Activated T-cell treated with anti-CD3 and anti-CD28 coated beads, Interleukin-2, amount 50 U/mL, for 24 hours (primary cell): Measurements from ENCODE around the gene AFF2.

ENCODE experiments used
- DNase-seq: peaks from one replicate; pipeline ENCODE4 v3.0.0-alpha.2; 2020
- H3K27ac Mint-ChIP-seq: 2 replicates; pipeline ENCODE4 v1.8.0; 2020; ENCODE audit warnings: mild to moderate bottlenecking, mixed read lengths
- H3K27me3 Mint-ChIP-seq: 2 replicates; pipeline ENCODE4 v1.8.0; 2020; ENCODE audit warnings: mixed read lengths
- H3K36me3 Mint-ChIP-seq: 2 replicates; pipeline ENCODE4 v1.8.0; 2020; ENCODE audit warnings: low read depth, mixed read lengths
- H3K4me1 Mint-ChIP-seq: 2 replicates; pipeline ENCODE4 v1.8.0; 2020; ENCODE audit warnings: low read depth, mixed read lengths
- H3K4me3 Mint-ChIP-seq: 2 replicates; pipeline ENCODE4 v1.8.0; 2020; ENCODE audit warnings: mild to moderate bottlenecking, moderate library complexity, mixed read lengths
- H3K9me3 Mint-ChIP-seq: 2 replicates; pipeline ENCODE4 v1.8.0; 2020; ENCODE audit warnings: mixed read lengths

The AFF2 gene

DNA sequence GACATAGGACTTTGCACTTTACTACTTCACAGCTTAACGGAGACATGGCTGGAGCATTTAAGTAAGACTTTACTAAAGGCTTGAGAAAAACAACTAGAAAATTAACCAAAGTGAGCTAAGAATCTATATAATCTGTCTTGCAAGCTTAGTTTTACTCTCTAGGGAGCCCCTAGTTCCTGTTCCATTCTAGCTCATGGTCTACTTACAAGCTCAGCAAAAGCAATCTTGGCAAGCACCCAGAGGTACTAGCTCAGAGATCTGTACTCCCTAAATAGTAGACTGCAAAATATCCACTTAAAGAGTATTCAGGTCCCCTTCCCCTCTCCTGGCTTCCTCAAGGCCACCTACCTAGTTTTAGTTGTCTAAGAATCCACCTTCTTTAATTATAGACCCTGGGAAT lies 535.7 kb downstream of the AFF2 start:
- no peak for DNase-seq
- no peaks in the 10 kb centered on the region for H3K9me3 Mint-ChIP-seq
- H3K36me3 Mint-ChIP-seq = no peaks in the 10 kb centered on the region
- H3K27ac Mint-ChIP-seq = no peak overlapping the region
- no peaks in the 10 kb centered on the region for H3K4me1 Mint-ChIP-seq
- H3K27me3 Mint-ChIP-seq = peaks cover 3% of the 10 kb centered on the region
- no peak overlapping the region for H3K4me3 Mint-ChIP-seq

GRCh38 chrX:149037281-149037870 lies 537.0 kb downstream of the AFF2 start:
- no peaks in the 10 kb centered on the region for H3K36me3 Mint-ChIP-seq
- no peak for DNase-seq
- no peaks in the 10 kb centered on the region for H3K4me1 Mint-ChIP-seq
- H3K27me3 Mint-ChIP-seq = peaks cover 3% of the 10 kb centered on the region
- no peak overlapping the region for H3K4me3 Mint-ChIP-seq
- no peak overlapping the region for H3K27ac Mint-ChIP-seq
- no peaks in the 10 kb centered on the region for H3K9me3 Mint-ChIP-seq

GRCh38 chrX:149039057-149039456 lies 538.6 kb downstream of the AFF2 start:
- peaks cover 3% of the 10 kb centered on the region for H3K27me3 Mint-ChIP-seq
- no peak overlapping the region for H3K4me3 Mint-ChIP-seq
- no peak for DNase-seq
- no peaks in the 10 kb centered on the region for H3K4me1 Mint-ChIP-seq
- H3K36me3 Mint-ChIP-seq = no peaks in the 10 kb centered on the region
- no peak overlapping the region for H3K27ac Mint-ChIP-seq
- no peaks in the 10 kb centered on the region for H3K9me3 Mint-ChIP-seq

DNA sequence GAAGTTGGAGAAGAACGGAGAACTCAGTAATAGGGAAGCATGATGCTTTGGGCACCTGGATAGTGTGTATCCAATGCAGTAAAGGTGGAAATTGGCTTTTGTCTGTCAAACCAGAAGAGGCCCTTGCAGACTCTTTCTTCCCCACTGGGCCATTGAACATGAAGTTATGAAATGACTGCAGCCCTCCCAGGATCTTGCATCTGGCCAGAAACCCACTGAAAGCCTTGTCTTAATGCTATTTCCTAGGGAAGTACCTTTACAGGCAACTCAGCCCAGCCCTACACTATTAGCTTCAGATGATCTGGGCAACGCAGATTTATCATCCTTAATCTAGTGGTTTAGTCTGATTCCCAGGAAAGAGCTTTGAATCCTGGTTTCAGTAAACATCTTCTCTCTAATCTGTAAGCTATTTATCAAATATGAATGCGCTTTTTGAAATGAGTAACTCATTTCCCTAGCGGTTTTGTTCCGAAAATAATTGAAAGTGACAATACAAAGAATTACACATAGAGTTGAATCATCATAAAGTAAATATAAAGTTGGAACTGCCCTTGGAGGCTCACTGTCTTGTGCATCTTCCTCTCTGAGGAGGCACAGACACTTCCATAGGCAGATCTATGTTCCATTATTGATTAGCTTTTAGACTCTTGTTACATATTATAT lies 540.6 kb downstream of the AFF2 start:
- Mint-ChIP-seq H3K27ac (no peak overlapping the region), H3K27me3 (peaks cover 3% of the 10 kb centered on the region), H3K9me3 (no peaks in the 10 kb centered on the region), H3K36me3 (no peaks in the 10 kb centered on the region), H3K4me1 (no peaks in the 10 kb centered on the region), H3K4me3 (no peak overlapping the region)
- DNase-seq = no peak

DNA sequence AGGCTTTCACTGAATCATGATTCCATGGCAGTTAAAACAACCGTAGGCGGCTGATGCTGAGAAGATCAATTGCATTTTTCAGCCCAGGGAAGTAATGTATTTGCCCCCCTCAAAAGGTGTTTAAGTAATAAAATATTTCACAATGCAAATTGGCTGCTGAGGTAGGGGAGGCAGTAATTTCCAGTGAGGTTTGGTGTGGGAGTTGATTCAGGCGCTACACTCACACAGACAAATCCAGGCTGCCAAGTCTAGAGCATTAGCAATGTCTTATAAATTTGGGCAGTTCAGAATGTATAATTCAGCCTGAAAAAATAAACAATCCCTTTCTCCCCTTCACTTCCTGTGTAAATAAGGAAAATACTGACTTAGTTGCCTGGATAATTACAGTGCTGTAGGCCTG lies 543.0 kb downstream of the AFF2 start:
- H3K36me3 Mint-ChIP-seq = no peaks in the 10 kb centered on the region
- H3K27me3 Mint-ChIP-seq = peaks cover 4% of the 10 kb centered on the region
- DNase-seq = no peak
- H3K4me3 Mint-ChIP-seq = no peak overlapping the region
- H3K27ac Mint-ChIP-seq = no peak overlapping the region
- no peaks in the 10 kb centered on the region for H3K9me3 Mint-ChIP-seq
- no peaks in the 10 kb centered on the region for H3K4me1 Mint-ChIP-seq

- H3K4me1 Mint-ChIP-seq = no peaks in the 10 kb centered on the region
- no peak for DNase-seq
- H3K27me3 Mint-ChIP-seq = peaks cover 7% of the 10 kb centered on the region
- H3K9me3 Mint-ChIP-seq = no peaks in the 10 kb centered on the region
- no peak overlapping the region for H3K27ac Mint-ChIP-seq
- H3K36me3 Mint-ChIP-seq = no peaks in the 10 kb centered on the region
- no peak overlapping the region for H3K4me3 Mint-ChIP-seq
Measured at GRCh38 chrX:149044471-149044870, 544.1 kb downstream of the AFF2 start.

GRCh38 chrX:149045645-149046210 lies 545.3 kb downstream of the AFF2 start:
- Mint-ChIP-seq H3K27me3 (peaks cover 7% of the 10 kb centered on the region), H3K36me3 (no peaks in the 10 kb centered on the region), H3K4me3 (no peak overlapping the region), H3K4me1 (no peaks in the 10 kb centered on the region), H3K9me3 (no peaks in the 10 kb centered on the region), H3K27ac (no peak overlapping the region)
- DNase-seq = no peak
